Glutamatergic neuron (in vitro differentiated cells): ENCODE measurements around the gene TSPAN9. TPM values are rescaled to one million over a fixed set of nuclear protein-coding genes. Genes with fewer than 3 reads are reported as not detected.

Experiments
- DNase-seq: peaks from one replicate; pipeline ENCODE4 v3.0.0; 2022
- H3K27ac Mint-ChIP-seq: one replicate; pipeline ENCODE4 v1.8.0; 2020; ENCODE audit warnings: mild to moderate bottlenecking, mixed read lengths, inconsistent platforms; ENCODE audit not compliant: unreplicated experiment
- H3K27me3 Mint-ChIP-seq: one replicate; pipeline ENCODE4 v1.8.0; 2020; ENCODE audit warnings: mild to moderate bottlenecking, moderate library complexity, mixed read lengths, inconsistent platforms; ENCODE audit not compliant: unreplicated experiment
- H3K36me3 Mint-ChIP-seq: one replicate; pipeline ENCODE4 v1.8.0; 2020; ENCODE audit warnings: mild to moderate bottlenecking, mixed read lengths, inconsistent platforms; ENCODE audit not compliant: unreplicated experiment
- H3K4me1 Mint-ChIP-seq: one replicate; pipeline ENCODE4 v1.8.0; 2020; ENCODE audit warnings: mild to moderate bottlenecking, low read depth, mixed read lengths, inconsistent platforms; ENCODE audit not compliant: unreplicated experiment
- H3K4me3 Mint-ChIP-seq: one replicate; pipeline ENCODE4 v1.8.0; 2020; ENCODE audit warnings: mild to moderate bottlenecking, mixed read lengths, inconsistent platforms; ENCODE audit not compliant: unreplicated experiment
- H3K9me3 Mint-ChIP-seq: one replicate; pipeline ENCODE4 v1.8.0; 2020; ENCODE audit warnings: mild to moderate bottlenecking, moderate library complexity, mixed read lengths, inconsistent platforms; ENCODE audit not compliant: unreplicated experiment
- CTCF ChIP-seq: fragments of 200-600 bp; sonication (generic); IDR thresholded peaks from one replicate; pipeline ENCODE4 v1.5.0; 2021; ENCODE audit not compliant: partially characterized antibody, unreplicated experiment
- total RNA-seq: library from RNA; stranded (reverse); fragmentation: NEBNext Ultra II Directional; extraction: Animal tissue kit (Norgen Biotek cat#: 25700); gene quantifications from one replicate; pipeline ENCODE4 v1.2.1, GENCODE V29; 2021; ENCODE audit not compliant: unreplicated experiment

The TSPAN9 gene
- total RNA-seq, 1 donor from 2014 or later = 142 TPM

DNA sequence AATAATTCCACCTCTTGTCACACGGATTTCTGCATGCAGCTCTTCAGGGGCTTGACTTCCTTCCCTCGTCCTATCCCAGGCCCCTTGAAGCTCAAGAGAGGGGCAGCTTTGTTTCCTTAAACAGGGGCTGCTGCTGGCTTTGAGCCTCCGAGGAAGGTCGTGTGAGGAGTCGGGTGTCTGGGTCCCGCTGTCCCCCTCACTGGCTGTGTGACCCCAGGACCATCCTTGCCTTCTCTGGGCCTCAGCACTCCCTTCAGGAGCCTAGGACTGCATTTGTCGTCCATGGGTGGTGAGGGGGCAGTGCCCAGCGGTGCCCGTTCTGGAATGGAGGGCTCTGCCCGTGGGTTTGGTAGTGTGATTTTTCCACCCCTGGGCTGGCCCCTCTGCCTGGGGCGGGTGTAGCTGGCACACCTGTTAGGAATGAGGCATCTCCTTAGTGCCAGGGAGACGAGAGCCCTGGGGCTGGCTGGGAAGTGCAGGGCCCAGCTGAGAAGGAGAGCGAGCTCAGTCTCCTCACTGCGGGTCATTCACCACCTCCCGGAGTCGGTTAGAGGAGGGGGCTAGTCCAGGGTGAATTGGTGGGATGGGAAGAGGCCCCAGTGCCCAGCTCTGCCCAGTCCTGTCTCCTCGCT lies 60.8 kb downstream of the TSPAN9 start:
- H3K4me1 Mint-ChIP-seq = peaks cover 35% of the 10 kb centered on the region
- no peak overlapping the region for H3K27ac Mint-ChIP-seq
- no peaks in the 10 kb centered on the region for H3K36me3 Mint-ChIP-seq
- H3K9me3 Mint-ChIP-seq = peaks cover 2% of the 10 kb centered on the region
- peaks cover 3% of the 10 kb centered on the region for H3K27me3 Mint-ChIP-seq
- TF ChIP-seq CTCF = no peak
- H3K4me3 Mint-ChIP-seq = peak overlapping the region; percentile 36
- no peak for DNase-seq

DNA sequence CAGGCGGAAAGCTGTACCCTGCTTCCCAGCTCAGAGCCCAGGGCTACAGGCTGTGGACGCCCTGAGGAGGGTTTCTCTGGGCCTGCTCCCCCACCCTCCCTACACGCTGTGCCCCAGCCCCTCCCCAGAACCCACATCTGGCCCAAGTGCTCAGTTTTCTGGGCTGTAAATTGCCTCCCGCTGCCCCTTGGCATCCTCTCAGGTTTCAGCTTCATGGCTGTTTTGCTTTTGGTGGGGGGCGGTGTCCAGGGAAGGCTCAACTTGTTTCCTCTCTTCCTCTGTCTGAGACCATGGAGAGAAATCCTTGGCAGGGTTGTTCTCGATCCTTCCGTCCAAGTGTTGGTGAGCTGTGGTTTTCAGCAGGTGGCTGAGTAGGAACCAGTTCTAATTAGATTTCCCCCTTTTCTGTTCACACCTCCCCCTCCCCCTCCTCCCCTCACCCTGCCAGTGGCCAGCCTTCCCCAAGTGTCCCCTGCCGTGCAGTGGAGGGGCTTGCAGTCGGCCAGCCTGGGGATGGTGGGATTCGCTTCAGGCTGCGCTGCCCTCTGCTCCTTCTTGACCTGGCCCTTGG lies 61.8 kb downstream of the TSPAN9 start:
- Mint-ChIP-seq H3K4me1 (peaks cover 27% of the 10 kb centered on the region), H3K9me3 (peaks cover 2% of the 10 kb centered on the region), H3K27me3 (peaks cover 3% of the 10 kb centered on the region), H3K27ac (no peak overlapping the region), H3K4me3 (peak overlapping the region; percentile 42), H3K36me3 (no peaks in the 10 kb centered on the region)
- TF ChIP-seq CTCF = no peak
- DNase-seq = no peak

DNA sequence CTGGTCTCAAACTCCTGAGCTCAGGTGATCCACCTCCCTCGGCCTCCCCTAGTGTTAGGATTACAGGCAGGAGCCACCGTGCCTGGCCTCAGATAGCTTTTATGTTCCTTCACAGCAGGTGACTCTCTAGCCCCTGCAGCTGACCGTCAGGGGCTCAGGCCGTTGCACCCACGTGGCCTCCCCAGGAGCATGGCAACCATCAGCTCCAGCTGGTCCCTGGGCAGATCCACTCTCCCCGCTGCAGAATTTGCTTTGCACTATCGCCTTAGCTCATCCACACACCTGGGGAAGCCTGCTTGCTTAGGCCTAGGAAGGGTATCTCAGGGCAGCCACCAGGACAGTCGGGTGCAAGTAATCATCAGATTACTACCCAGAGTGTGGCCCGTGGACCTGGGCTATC lies 62.6 kb downstream of the TSPAN9 start:
- peaks cover 2% of the 10 kb centered on the region for H3K27me3 Mint-ChIP-seq
- H3K27ac Mint-ChIP-seq = no peak overlapping the region
- DNase-seq = no peak
- peaks cover 2% of the 10 kb centered on the region for H3K9me3 Mint-ChIP-seq
- H3K36me3 Mint-ChIP-seq = no peaks in the 10 kb centered on the region
- peaks cover 22% of the 10 kb centered on the region for H3K4me1 Mint-ChIP-seq
- TF ChIP-seq CTCF = no peak
- H3K4me3 Mint-ChIP-seq = no peak overlapping the region

DNA sequence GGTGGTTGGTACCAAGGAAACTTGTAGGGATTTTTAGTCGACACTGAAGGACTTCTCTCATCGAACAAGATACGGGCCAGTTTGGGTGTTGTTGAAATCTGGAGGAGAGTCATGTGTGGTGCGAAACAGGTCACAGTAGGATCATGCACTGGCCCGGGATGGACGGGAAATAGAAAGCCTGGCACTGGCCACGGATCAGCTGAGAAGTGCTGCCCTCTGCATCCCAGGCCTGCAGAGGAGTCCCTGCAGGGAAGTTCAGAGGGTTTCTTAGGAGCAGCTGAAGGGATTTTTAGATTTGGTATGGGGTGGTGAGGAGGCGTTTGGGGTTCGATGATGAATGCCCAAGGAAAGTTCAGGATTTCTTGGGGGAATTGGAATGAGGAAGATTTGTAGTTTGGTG lies 63.1 kb downstream of the TSPAN9 start:
- no peak overlapping the region for H3K27ac Mint-ChIP-seq
- H3K9me3 Mint-ChIP-seq = peaks cover 2% of the 10 kb centered on the region
- peaks cover 2% of the 10 kb centered on the region for H3K27me3 Mint-ChIP-seq
- no peak for DNase-seq
- peaks cover 4% of the 10 kb centered on the region for H3K36me3 Mint-ChIP-seq
- H3K4me3 Mint-ChIP-seq = no peak overlapping the region
- peaks cover 23% of the 10 kb centered on the region for H3K4me1 Mint-ChIP-seq
- no peak for TF ChIP-seq CTCF
